Activated gamma-delta T cell treated with anti-CD3 and anti-CD28 coated beads, Interleukin-2, amount 50 U/mL, for 16 hours (primary cell): ENCODE results near the gene MSH3.

Source experiments
- DNase-seq: peaks from one replicate; pipeline ENCODE4 v3.0.0-alpha.2; 2020; ENCODE audit warnings: low read depth

MSH3 gene

DNA sequence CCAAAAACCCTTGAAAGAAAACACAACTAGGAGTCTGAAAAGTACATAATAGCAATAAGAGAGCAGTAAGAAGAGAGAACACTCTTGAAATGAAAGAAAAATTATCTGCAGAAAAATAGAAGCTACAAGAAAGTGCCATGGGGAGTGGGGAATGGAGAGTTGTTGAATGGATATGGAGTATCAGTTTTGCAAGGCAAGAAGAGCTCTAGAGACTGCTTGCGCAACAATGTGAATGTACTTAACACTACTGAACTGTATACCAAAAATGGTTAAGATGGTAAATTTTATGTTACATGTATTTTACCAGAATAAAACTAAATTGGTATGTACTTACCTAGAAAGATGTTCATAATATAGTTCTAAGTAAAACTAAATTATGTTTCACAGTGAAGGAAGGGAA is 251.0 kb downstream of the MSH3 start:
- DNase-seq: no peak

DNA sequence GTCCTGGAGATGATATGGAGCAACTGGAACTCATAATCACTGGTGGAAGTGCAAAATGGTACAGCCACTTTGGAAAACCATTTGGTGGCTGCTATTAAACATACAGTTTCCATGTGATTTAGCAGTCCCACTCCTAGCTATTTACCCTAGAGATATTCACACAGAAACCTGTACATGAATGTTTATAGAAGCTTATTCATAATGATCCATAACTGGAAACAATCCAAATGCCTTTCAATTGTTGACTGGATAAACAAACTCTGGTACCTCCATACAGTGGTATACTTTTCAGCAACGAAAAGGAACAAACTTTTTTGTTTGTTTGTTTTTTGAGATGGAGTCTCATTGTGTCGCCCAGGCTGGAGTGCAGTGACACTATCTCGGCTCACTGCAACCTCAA is 258.0 kb downstream of the MSH3 start:
- DNase-seq: no peak

DNA sequence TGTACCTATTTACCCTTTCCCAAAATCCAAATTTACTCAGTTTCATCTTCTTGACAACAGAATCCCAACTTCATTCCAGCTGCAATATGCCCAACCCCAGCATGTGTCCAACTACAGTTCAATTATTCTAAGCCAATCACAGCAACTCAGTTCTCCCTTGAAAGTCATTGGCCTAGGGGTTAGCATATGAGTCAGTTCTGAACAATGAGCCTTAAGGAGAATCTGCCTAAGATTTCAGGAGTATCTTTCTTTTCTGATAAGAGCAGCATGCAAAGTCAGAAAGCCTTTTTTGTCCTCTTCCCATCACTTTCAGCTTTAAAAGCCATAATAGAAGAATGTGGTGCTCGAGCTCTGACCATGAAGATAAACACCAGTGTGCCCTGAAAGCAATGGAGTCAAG is 261.3 kb downstream of the MSH3 start:
- no peak for DNase-seq

DNA sequence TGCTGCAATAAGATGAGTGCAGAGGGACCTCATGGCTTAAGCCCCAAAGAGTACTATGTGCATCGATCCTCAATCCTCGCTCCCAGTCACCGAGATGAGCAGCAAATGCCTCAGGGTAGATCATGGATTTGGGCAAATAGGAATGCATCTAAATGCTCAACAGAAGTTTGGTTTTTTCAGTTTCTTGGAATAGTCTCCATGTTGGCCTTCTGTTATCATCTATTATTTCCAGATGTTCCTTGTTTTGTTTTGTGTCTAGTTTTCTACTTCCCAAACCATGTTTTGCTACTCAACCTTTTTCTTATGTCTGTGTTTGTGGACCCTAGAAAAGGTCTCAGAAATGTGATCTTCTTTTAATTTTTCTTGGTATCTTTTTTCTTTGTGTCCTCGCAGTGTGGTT is 262.2 kb downstream of the MSH3 start:
- DNase-seq: no peak

DNA sequence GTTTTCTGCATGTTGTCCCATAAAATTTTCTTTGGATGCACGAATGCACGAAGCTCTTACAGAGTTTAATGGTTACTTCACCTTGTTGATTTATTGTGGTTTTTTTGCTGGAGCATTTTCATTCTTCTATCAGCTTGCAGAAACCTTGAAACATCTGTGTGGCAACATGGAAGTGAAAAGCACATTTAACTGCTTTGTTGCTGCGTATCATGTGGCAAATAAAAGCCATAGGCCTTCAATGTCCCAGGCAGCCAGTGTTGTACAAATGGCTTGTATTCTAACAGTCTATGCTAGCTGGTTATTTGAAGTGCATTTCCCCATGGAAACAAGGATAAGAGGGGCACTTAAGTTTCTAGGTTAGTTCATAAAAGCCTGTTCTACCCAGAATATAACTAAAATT is 263.2 kb downstream of the MSH3 start:
- DNase-seq: no peak

DNA sequence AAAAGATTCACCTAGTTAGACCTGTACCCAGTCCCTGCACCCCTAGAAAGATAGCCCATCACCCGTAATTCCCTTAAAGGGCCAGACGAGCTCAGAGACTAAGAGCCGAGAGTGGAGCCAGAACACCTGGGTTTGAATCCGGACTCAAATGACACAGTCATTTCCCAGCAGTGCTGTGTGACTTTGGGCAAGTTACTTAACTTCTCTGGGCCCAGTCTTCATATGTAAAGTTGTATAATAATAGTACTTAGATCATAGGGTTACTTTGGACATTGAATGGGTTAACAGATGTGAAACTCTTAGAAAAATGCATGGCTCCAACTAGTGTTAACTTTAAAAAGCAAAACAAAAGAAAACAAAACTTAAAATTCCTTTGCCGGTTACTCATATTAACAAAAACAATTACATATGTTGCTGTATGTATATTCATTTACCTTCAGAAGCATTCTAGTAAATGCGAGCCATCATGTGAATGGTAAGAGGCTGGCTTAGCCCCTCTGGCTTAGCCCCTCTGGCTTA is 265.3 kb downstream of the MSH3 start:
- no peak for DNase-seq

DNA sequence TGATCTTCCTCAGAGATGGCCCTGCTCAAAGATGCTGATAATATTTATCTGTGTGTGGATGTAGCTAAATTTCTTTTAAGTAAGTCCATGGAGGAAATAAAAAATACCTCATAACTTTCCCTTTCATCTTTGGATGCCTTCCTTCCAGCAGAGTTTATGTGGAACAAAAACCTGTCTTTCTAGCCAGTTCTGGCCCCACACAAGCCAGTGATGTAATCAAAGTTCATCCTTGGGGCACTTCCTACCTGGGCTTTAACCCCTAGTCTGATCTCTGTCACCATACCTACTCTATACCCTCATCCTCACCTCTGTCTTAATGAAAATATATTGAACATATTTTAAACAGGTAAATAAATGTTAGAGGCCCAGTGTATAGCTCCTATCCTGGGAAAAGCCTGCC is 265.9 kb downstream of the MSH3 start:
- DNase-seq: no peak

DNA sequence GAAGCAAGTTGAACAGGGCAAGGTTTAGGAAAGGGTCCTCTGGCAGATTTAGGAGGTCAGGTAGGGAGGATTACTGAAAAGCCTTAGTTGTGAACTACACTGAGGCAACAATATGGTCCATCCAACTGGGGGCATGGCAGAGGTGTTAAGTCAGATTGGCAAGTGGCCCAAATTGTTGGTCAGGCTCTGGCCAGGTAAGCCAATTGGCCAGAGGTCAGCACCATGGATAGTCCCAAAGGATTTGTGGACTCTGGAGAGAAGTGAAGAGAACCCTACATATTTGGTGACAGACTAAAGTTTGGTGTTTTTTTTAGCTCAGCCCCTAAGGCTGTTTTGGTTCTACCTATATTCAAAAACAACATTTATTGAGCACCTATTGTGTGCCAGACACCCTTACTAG is 266.6 kb downstream of the MSH3 start:
- no peak for DNase-seq

DNA sequence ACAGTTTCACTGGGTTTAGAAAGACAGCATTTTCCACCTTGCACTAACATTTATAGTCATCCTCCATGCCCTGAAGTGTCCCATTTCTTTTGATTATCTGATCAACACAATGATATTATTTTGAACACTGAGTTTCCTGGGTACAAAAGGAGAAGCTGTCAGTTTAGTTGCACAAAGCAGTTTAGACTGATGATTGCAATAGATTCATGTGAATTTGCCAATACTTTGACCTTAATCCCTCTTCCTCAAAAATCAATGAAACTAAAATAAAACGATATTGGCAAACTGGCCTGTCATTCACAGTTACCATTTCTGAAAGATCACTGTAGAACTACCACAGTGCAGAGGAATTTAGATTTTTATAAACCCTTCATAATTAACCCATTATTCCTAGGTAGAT is 271.5 kb downstream of the MSH3 start:
- no peak for DNase-seq
